ENCODE results near the gene C1orf210.
A peak's percentile ranks its signal among the peaks of the same experiment; 100 is the strongest.

Gene C1orf210

GRCh38 chr1:43238991-43239469, 46.4 kb downstream of the C1orf210 start:
- no peak for DNase-seq (ENCODE audit: low read depth)

GRCh38 chr1:43238085-43238484, 47.3 kb downstream of the C1orf210 start:
- peak; percentile 91 for TF ChIP-seq CTCF (IDR thresholded peaks at IDR 0.05; ENCODE audit: control insufficient read depth, extremely low read depth, insufficient read depth)
- no peak overlapping the region for H3K4me3 ChIP-seq (ENCODE audit: low read depth, low read length)
- peak; percentile 42 for DNase-seq (ENCODE audit: low read depth)

More at GRCh38 chr1:43238991-43239469, 46.4 kb downstream of the C1orf210 start:
- H3K4me3 ChIP-seq (ENCODE audit: low read depth, low read length), result no peak overlapping the region
- TF ChIP-seq CTCF (IDR thresholded peaks at IDR 0.05; ENCODE audit: control insufficient read depth, extremely low read depth, insufficient read depth), result no peak

DNA sequence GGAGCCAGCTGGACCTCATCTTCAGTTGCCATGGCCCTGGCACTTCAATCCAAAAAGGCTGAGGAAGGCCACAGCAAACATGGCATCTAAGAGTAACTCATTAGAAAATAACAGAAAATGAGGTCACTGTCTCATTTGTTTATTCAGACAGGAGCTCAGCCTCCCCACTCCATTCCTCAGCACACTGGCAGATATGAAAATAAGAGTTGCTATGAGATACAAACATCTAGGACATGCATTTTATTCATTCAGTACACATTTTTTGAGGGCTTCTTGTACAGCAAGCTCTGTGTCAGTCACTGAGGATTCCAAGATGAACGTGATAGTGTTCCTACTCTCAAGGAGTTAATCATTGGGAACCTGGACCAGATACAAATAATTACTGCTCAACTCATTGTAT, 48.3 kb downstream of the C1orf210 start:
- no peak for DNase-seq (ENCODE audit: low read depth)
- TF ChIP-seq CTCF (IDR thresholded peaks at IDR 0.05; ENCODE audit: control insufficient read depth, extremely low read depth, insufficient read depth), result no peak
- H3K4me3 ChIP-seq (ENCODE audit: low read depth, low read length), result no peak overlapping the region

GRCh38 chr1:43235451-43236121, 49.8 kb downstream of the C1orf210 start:
- DNase-seq (ENCODE audit: low read depth), result peak; percentile 76

DNA sequence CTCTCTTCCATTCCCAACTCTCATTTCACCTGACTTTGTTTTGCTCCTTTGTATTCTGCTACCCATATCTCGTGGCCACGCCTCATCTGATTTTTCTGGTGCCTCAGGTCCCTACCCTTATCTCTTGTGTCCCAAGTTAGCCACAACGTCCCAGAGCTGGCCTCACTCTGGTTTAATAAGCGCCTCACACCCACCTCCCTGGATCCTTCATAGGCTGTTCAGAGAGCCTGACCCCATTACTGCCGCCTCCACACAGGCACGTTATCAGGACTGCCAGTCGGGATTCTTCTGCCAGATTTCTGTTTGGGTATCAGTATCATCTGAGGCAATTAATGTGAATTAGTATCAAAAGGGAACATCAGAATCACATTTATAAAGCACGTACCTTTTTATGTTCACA, 50.3 kb downstream of the C1orf210 start:
- no peak overlapping the region for H3K4me3 ChIP-seq (ENCODE audit: low read depth, low read length)
- TF ChIP-seq CTCF (IDR thresholded peaks at IDR 0.05; ENCODE audit: control insufficient read depth, extremely low read depth, insufficient read depth), result no peak
- no peak for DNase-seq (ENCODE audit: low read depth)

More at GRCh38 chr1:43235451-43236121, 49.8 kb downstream of the C1orf210 start:
- 0 out of 2 replicates have a peak, but pooled peaks have one; percentile 1 for TF ChIP-seq CTCF (IDR thresholded peaks at IDR 0.05; ENCODE audit: control insufficient read depth, extremely low read depth, insufficient read depth)
- H3K4me3 ChIP-seq (ENCODE audit: low read depth, low read length), result no peak overlapping the region

DNA sequence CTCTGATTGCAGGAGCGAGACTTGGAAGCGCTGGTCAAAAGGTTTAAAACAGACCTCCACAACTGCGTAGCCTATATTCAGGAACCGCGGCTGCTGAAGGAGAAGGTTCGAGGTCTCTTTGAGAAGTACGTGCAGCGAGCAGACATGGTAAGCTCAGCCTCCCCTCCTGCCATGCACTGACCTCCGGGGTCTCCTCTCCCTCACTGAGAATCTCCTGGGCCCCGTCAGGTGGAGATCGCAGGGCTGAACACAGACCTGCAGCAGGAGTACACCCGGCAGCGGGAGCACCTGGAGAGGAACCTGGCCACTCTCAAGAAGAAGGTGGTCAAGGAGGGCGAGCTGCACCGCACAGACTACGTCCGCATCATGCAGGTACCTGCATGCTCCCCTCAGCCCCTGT, 51.1 kb downstream of the C1orf210 start:
- DNase-seq (ENCODE audit: low read depth), result no peak
- no peak overlapping the region for H3K4me3 ChIP-seq (ENCODE audit: low read depth, low read length)
- no peak for TF ChIP-seq CTCF (IDR thresholded peaks at IDR 0.05; ENCODE audit: control insufficient read depth, extremely low read depth, insufficient read depth)

- no peak for DNase-seq (ENCODE audit: low read depth)
- H3K4me3 ChIP-seq (ENCODE audit: low read depth, low read length), result no peak overlapping the region
- TF ChIP-seq CTCF (IDR thresholded peaks at IDR 0.05; ENCODE audit: control insufficient read depth, extremely low read depth, insufficient read depth), result no peak
Measured at GRCh38 chr1:43233631-43234030, 51.8 kb downstream of the C1orf210 start.
